Activated CD4-positive, alpha-beta T cell treated with anti-CD3 and anti-CD28 coated beads, Interleukin-2, amount 50 U/mL, for 24 hours (primary cell): ENCODE measurements around the gene SLC49A4.

Source experiments
- DNase-seq, 2 donors: peaks; one replicate each; pipeline ENCODE4 v3.0.0-alpha.2; 2020; ENCODE audit warnings: low read depth in 1 of 2, low spot score in 1 of 2

The SLC49A4 gene

GRCh38 chr3:122785231-122785630 is 9.6 kb upstream of the SLC49A4 start:
- DNase-seq: no peak

GRCh38 chr3:122786066-122786465 is 8.8 kb upstream of the SLC49A4 start:
- DNase-seq: no peak

- no peak for DNase-seq
Measured at GRCh38 chr3:122787872-122788271, 7.0 kb upstream of the SLC49A4 start.

- DNase-seq: no peak
Measured at GRCh38 chr3:122789585-122790273, 5.1 kb upstream of the SLC49A4 start.

GRCh38 chr3:122793568-122794416 is 1.1 kb upstream of the SLC49A4 start, which contains the start of gene HSPBAP1:
TSS of gene HSPBAP1 (minus strand) at chr3:122793831. CDS start at chr3:122793680, 151 bp downstream.
- peak; percentile 68 to 88 for DNase-seq

- DNase-seq: no peak
Measured at GRCh38 chr3:122794483-122794778, 438 bp upstream of the SLC49A4 start.

GRCh38 chr3:122795674-122796195 is 866 bp downstream of the SLC49A4 start:
- DNase-seq: no peak

GRCh38 chr3:122797291-122797690 is 2.4 kb downstream of the SLC49A4 start:
- no peak for DNase-seq

- DNase-seq: no peak
Measured at GRCh38 chr3:122799322-122799721, 4.5 kb downstream of the SLC49A4 start.

- no peak for DNase-seq
Measured at GRCh38 chr3:122800031-122800430, 5.2 kb downstream of the SLC49A4 start.

- DNase-seq: no peak
Measured at GRCh38 chr3:122800706-122801237, 5.9 kb downstream of the SLC49A4 start.

- no peak for DNase-seq
Measured at GRCh38 chr3:122802323-122802722, 7.5 kb downstream of the SLC49A4 start.

- no peak for DNase-seq
Measured at GRCh38 chr3:122803977-122804376, 9.1 kb downstream of the SLC49A4 start.

- DNase-seq: no peak
Measured at GRCh38 chr3:122810734-122811133, 15.9 kb downstream of the SLC49A4 start.

GRCh38 chr3:122816587-122816986 is 21.7 kb downstream of the SLC49A4 start:
- no peak for DNase-seq

GRCh38 chr3:122824465-122825381 is 29.9 kb downstream of the SLC49A4 start:
- DNase-seq: no peak

GRCh38 chr3:122825460-122825859 is 30.6 kb downstream of the SLC49A4 start:
- no peak for DNase-seq

- DNase-seq: no peak
Measured at GRCh38 chr3:122826278-122826677, 31.4 kb downstream of the SLC49A4 start.

- no peak for DNase-seq
Measured at GRCh38 chr3:122828281-122828680, 33.4 kb downstream of the SLC49A4 start.

- no peak for DNase-seq
Measured at GRCh38 chr3:122835590-122835989, 40.7 kb downstream of the SLC49A4 start.

- no peak for DNase-seq
Measured at GRCh38 chr3:122843604-122844003, 48.7 kb downstream of the SLC49A4 start.
